A549 treated with ZK216348 at 1 μM for 4 hours (cell line): Measurements from ENCODE around the gene ARF5. TPM values are rescaled to one million over a fixed set of nuclear protein-coding genes. Genes with fewer than 3 reads are reported as not detected.

ENCODE experiments used
- total RNA-seq: library from RNA; stranded (reverse); fragments of 200-300 nt; extraction: Qiagen RNA extraction; gene quantifications from 5 replicates; pipeline ENCODE4 v1.2.3, GENCODE V29; 2022; ENCODE audit warnings: low read depth

The ARF5 gene
- total RNA-seq = 151 to 172 TPM (median 163 TPM) in 5 replicates

DNA sequence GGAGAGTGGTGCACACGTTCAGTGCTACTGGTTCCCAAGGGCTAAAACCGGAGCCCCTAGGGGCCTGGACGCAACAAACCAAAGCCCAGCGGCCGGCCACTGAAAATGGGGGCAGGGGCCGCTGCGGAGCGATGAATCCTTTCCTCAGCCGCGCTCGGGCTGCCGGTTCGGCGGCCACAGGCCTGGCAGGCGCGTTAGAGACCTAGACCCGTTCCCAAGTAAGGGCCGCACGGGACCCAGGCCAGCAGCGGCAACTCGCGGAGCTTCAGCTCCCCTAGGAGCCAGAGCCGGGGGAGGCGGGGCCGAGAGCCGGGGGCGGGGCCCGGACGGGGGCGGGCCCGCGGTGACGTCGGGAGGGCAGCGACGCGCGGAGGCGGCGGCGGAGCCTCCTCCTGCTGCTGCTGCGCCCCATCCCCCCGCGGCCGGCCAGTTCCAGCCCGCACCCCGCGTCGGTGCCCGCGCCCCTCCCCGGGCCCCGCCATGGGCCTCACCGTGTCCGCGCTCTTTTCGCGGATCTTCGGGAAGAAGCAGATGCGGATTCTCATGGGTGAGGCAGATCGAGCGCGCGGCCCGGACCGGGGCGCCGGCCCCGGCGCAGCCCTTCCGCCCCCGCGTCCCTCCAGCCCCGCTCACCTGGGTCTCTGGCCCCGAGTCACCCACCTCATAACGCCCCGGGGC is at the start of gene ARF5:
Gene ARF5, plus strand, starts transcription at position 393 of the 678 bp plus-strand sequence. Its CDS starts 88 bp downstream, at position 481.

GRCh38 chr7:127585044-127585953 is 2.9 kb upstream of the ARF5 start, which contains the start of gene GCC1:
GCC1 (minus strand) TSS chr7:127585596; CDS start chr7:127585182, 414 bp downstream.

GRCh38 chr7:127618042-127618441 is 29.8 kb downstream of the ARF5 start, which contains the start of gene PAX4:
PAX4 (minus strand) TSS chr7:127618142; CDS start chr7:127615928, 2,214 bp downstream.

Other genes starting within 250 kb of the ARF5 start
- gene ZNF800, start 195.7 kb upstream of the ARF5 start, total RNA-seq = 8.3 to 12.2 TPM (median 10.9 TPM) in 5 replicates
- gene GCC1, start 2.8 kb upstream of the ARF5 start, total RNA-seq = 14.2 to 15.8 TPM (median 14.5 TPM) in 5 replicates
- 0.39 to 0.41 TPM in 2 of 5 replicates, not detected in the others for gene FSCN3, start 5.3 kb downstream of the ARF5 start, total RNA-seq
- gene PAX4, start 29.7 kb downstream of the ARF5 start, total RNA-seq = not detected in 5 replicates
- 104 to 115 TPM (median 111 TPM) in 5 replicates for gene SND1, start 63.8 kb downstream of the ARF5 start, total RNA-seq